DND-41 (cell line): Measurements from ENCODE around the gene PCLO.
A peak's percentile ranks its signal among the peaks of the same experiment; 100 is the strongest.

Experiments used
- ATAC-seq: fragments of 200-7000 bp; cut with Tn5 transposase; 3 replicates; pipeline ENCODE4 v1.9.1; 2021; ENCODE audit warnings: low read depth; ENCODE audit not compliant: insufficient read depth
- DNase-seq: peaks from one replicate; pipeline ENCODE4 v3.0.0-alpha.2; 2020
- H2AFZ ChIP-seq: 2 replicates; pipeline ENCODE4 v1.6.0; 2012; ENCODE audit warnings: low read depth, low read length
- H3K27ac ChIP-seq: 2 replicates; pipeline ENCODE4 v1.5.1; 2012; ENCODE audit warnings: low read length, inconsistent platforms
- H3K27me3 ChIP-seq: fragments of 200-600 bp; sonication (generic); 2 replicates; pipeline ENCODE4 v1.6.0; 2012; ENCODE audit warnings: low read length, mild to moderate bottlenecking, inconsistent platforms; ENCODE audit not compliant: insufficient read depth, poor library complexity
- H3K36me3 ChIP-seq: 2 replicates; pipeline ENCODE4 v1.5.1; 2012; ENCODE audit warnings: low read length, inconsistent platforms; ENCODE audit not compliant: insufficient read depth
- H3K4me1 ChIP-seq: 2 replicates; pipeline ENCODE4 v1.5.1; 2012; ENCODE audit warnings: mild to moderate bottlenecking, low read length; ENCODE audit not compliant: insufficient read depth
- H3K4me2 ChIP-seq: 2 replicates; pipeline ENCODE4 v1.6.0; 2012; ENCODE audit warnings: mild to moderate bottlenecking, moderate library complexity, low read length, inconsistent platforms; ENCODE audit not compliant: insufficient read depth
- H3K4me3 ChIP-seq, 2 experiments: fragments of 200-600 bp in 1 of 2; shearing (Covaris generic) in 1 of 2; 2 replicates each; pipeline ENCODE4 v1.5.1; 2012 to 2016; ENCODE audit warnings: inconsistent platforms in 2 of 2, low read length in 2 of 2, mild to moderate bottlenecking in 2 of 2, low read depth in 1 of 2, moderate library complexity in 1 of 2
- H3K79me2 ChIP-seq: 2 replicates; pipeline ENCODE4 v1.6.0; 2012; ENCODE audit warnings: low read length, inconsistent platforms; ENCODE audit not compliant: insufficient read depth
- H3K9ac ChIP-seq: 2 replicates; pipeline ENCODE4 v1.6.0; 2012; ENCODE audit warnings: low read depth, mild to moderate bottlenecking, inconsistent platforms, low read length, moderate library complexity
- H3K9me3 ChIP-seq: 2 replicates; pipeline ENCODE4 v1.5.1; 2012; ENCODE audit warnings: low read length, moderate library complexity, mild to moderate bottlenecking, inconsistent platforms; ENCODE audit not compliant: insufficient read depth, severe bottlenecking
- H4K20me1 ChIP-seq: 2 replicates; pipeline ENCODE4 v1.6.0; 2012; ENCODE audit warnings: low read length; ENCODE audit not compliant: insufficient read depth
- EZH2 ChIP-seq: IDR thresholded peaks from 3 replicates; pipeline ENCODE4 v1.6.1; 2012; ENCODE audit warnings: borderline replicate concordance, low read depth, mild to moderate bottlenecking, moderate library complexity, low read length, inconsistent platforms; ENCODE audit not compliant: severe bottlenecking
- TF ChIP-seq, protein P1 (sequence below): IDR thresholded peaks from 2 replicates; pipeline ENCODE4 v1.5.1; 2012; ENCODE audit warnings: borderline replicate concordance, low read length, moderate library complexity, mild to moderate bottlenecking; ENCODE audit not compliant: poor library complexity, severe bottlenecking; ENCODE audit errors: extremely low read depth

The PCLO gene

DNA sequence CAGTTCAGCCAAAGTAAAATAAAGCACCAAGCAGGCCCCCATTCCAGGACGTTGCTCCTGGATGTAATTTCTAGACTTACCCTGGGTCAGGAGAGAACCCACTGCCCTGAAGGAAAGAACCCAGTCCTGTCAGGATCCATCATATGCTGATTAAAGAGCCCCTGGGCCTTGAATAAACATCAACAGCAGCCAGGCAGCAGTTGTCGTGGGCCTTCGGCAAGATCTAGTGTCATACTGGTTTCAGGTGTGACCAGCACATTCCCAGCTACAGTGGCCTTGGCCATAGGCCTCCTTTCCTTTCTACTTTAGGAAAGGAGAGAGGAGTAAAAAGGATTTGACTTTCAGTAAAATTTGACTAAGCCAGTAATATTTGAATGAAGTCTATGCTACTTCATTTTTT, 430.0 kb downstream of the PCLO start:
- no peak overlapping the region for H3K9ac ChIP-seq
- H3K36me3 ChIP-seq = no peaks in the 10 kb centered on the region
- DNase-seq (no peak), ATAC-seq (no peak)
- no peaks in the 10 kb centered on the region for H3K27me3 ChIP-seq
- H3K4me3 ChIP-seq = no peak overlapping the region
- no peaks in the 10 kb centered on the region for H3K4me1 ChIP-seq
- no peak for TF ChIP-seq EZH2
- TF ChIP-seq, protein P1, sequence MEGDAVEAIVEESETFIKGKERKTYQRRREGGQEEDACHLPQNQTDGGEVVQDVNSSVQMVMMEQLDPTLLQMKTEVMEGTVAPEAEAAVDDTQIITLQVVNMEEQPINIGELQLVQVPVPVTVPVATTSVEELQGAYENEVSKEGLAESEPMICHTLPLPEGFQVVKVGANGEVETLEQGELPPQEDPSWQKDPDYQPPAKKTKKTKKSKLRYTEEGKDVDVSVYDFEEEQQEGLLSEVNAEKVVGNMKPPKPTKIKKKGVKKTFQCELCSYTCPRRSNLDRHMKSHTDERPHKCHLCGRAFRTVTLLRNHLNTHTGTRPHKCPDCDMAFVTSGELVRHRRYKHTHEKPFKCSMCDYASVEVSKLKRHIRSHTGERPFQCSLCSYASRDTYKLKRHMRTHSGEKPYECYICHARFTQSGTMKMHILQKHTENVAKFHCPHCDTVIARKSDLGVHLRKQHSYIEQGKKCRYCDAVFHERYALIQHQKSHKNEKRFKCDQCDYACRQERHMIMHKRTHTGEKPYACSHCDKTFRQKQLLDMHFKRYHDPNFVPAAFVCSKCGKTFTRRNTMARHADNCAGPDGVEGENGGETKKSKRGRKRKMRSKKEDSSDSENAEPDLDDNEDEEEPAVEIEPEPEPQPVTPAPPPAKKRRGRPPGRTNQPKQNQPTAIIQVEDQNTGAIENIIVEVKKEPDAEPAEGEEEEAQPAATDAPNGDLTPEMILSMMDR = no peak
- no peaks in the 10 kb centered on the region for H3K79me2 ChIP-seq
- H4K20me1 ChIP-seq = no peaks in the 10 kb centered on the region
- no peak overlapping the region for H2AFZ ChIP-seq
- H3K27ac ChIP-seq = no peak overlapping the region
- no peaks in the 10 kb centered on the region for H3K9me3 ChIP-seq
- no peak overlapping the region for H3K4me2 ChIP-seq

DNA sequence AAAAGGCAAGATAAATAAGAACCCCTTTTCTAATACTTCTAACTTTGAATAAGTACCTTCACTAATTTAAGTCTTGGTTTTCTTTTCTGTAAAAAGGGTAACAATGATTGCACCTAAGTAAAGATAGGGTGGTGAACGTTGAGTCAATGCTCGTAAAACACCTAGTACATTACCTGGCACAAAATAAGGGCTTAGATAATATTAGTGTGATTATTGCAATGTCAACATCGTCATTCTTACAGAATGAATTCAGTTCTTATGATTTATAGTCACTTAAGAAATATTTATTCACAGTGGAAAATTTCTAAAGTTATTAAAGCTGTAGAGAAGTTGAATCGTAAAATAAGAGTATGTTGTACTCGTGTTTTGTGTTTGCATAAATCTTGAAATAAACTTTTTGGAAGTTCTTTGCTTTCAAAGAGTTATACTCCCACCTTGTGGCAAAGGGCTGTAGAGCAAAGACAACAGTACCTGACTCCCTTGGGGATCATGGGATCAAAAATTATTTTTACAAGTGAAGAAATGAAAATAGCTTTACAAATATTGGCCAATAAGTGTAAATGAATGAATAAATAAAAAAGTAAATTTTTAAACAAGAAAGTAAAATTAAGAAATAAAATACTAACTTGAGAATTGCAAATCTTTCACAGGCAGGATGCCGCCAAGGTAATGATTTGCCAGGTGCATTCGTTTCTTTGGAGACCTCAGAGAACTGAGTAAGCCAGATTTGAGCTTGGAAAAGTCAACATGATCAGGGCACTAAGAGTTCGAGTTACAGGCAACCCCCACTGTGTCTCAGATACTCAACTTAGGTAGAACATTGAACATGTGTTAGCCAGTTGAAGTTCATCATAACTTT, 433.3 kb downstream of the PCLO start:
- no peak overlapping the region for H3K4me3 ChIP-seq
- H4K20me1 ChIP-seq = no peaks in the 10 kb centered on the region
- no peaks in the 10 kb centered on the region for H3K79me2 ChIP-seq
- H3K9ac ChIP-seq = no peak overlapping the region
- peak; percentile 8 for DNase-seq
- no peak overlapping the region for H3K4me2 ChIP-seq
- TF ChIP-seq, protein P1 = peak; percentile 71
- TF ChIP-seq EZH2 = no peak
- H3K4me1 ChIP-seq = no peaks in the 10 kb centered on the region
- no peak for ATAC-seq
- no peaks in the 10 kb centered on the region for H3K36me3 ChIP-seq
- no peak overlapping the region for H2AFZ ChIP-seq
- no peaks in the 10 kb centered on the region for H3K9me3 ChIP-seq
- H3K27me3 ChIP-seq = no peaks in the 10 kb centered on the region
- no peak overlapping the region for H3K27ac ChIP-seq

DNA sequence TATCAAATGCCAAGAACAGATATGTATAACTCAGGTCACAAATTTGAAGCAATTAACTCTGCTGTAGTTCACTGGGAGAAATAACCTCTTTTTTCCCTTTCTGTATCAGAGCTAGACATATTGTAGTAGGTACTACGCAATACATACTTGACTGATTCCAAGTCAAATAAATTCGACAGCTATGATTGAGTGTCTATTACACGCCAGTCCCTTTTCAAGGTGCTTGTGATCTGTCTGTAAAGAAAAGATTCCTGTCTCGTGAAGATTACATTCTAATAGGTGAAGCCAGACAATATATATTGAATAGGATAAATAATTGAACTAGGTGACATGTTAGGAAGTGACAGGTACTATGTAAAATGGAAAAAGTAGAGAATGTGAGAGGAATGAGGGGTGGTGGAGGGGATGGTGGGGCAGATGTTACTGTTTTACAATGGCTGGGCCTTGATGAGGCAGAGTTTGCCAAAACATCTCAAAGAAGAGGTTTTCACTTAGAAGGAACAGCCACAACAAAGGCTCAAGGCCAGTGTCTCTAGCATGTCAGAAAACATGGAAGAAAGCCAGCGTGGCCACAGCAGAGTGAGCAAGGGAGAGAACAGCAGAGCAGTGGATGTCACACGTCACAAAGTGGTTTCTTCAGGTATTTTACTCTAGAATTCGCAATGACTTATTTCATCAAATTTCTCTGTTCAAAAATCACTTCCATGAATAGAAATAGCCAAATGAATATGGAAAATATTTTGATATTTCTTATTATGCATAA, 436.5 kb downstream of the PCLO start:
- H3K27me3 ChIP-seq = no peaks in the 10 kb centered on the region
- H3K4me1 ChIP-seq = no peaks in the 10 kb centered on the region
- H4K20me1 ChIP-seq = no peaks in the 10 kb centered on the region
- TF ChIP-seq, protein P1 = no peak
- TF ChIP-seq EZH2 = no peak
- DNase-seq (no peak), ATAC-seq (no peak; the same call in 2 of the 3 replicates)
- no peaks in the 10 kb centered on the region for H3K79me2 ChIP-seq
- no peak overlapping the region for H3K4me2 ChIP-seq
- H3K4me3 ChIP-seq = no peak overlapping the region
- no peaks in the 10 kb centered on the region for H3K9me3 ChIP-seq
- H2AFZ ChIP-seq = no peak overlapping the region
- no peaks in the 10 kb centered on the region for H3K36me3 ChIP-seq
- no peak overlapping the region for H3K9ac ChIP-seq
- no peak overlapping the region for H3K27ac ChIP-seq
